GM19025 (cell line): ENCODE measurements around the gene NPPC.
"Not testable (repeated sequence)": the region's sequence is repeated elsewhere in the genome, so short reads cannot be mapped to it uniquely, and the experiment has no call there.

Source experiments
- ATAC-seq: cut with Tn5 transposase; IDR thresholded peaks from one replicate; pipeline ENCODE4 v1.9.1; 2021; ENCODE audit warnings: mild to moderate bottlenecking, low read depth, moderate library complexity; ENCODE audit not compliant: unreplicated experiment

NPPC gene, protein sequence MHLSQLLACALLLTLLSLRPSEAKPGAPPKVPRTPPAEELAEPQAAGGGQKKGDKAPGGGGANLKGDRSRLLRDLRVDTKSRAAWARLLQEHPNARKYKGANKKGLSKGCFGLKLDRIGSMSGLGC

DNA sequence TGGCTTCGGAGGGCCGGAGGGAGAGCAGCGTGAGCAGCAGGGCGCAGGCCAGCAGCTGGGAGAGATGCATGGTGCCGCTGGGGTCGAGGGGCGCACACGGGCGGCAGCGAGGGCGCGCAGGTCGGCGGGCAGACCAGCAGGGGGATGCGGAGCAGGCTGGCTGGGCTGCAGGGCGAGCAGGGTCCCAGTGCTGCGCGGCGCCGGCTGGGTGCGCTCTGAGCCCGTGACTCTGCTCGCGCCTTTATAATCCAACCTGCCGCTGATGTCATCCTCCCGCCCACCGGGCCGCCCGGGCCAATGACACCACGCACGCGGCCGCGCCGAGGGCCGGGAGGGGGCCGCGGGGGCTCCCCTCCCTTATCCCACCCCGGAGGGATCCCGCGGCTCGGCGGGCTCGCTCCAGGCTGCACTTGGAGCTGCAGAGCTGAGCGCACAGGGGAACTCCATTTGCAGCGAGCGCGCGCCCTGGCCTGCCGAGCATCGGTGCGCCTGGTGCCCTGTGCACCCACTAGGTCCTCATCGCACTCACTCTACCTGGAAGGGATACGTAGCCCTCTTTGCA lies at the start of gene NPPC:
NPPC (minus strand) TSS at position 217 of the 562 bp plus-strand sequence; CDS start at position 70, 147 bp downstream.
- peak; percentile 44 for ATAC-seq

DNA sequence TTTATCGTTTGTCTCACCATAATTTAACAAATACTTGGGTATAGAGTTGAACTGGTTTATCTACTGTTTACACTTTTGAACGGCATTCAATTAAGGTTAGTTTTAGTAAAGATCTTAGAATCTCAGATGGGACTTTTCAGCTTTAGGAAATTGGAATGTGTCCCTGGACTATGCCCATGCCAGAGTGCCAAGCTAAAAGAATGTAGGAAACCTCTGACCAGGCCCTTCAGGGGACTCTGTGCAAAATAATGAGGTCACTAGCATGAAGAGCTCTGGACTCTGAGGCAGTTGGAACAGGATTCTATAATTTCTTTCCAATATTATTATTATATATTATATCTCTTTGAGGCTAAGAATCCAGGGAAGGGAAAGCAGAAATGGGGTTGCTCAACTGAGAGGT lies 48.8 kb upstream of the NPPC start:
- ATAC-seq = no peak

DNA sequence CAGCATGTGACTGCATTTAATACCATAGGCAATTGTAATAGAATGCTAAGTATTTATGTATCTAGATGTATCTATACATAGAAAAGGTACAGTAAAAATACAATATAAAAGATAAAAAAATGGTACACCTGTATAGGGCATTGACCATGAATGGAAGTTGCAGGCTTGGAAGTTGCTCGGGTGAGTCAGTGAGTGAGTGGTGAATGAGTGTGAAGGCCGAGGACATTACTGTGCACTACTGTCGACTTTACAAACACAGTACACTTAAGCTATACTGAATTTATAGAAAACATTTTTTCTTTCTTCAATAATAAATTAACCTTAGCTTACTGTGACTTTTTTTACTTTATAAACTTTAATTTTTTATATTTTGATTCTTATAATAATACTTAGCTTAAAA lies 44.3 kb upstream of the NPPC start:
- no peak for ATAC-seq

DNA sequence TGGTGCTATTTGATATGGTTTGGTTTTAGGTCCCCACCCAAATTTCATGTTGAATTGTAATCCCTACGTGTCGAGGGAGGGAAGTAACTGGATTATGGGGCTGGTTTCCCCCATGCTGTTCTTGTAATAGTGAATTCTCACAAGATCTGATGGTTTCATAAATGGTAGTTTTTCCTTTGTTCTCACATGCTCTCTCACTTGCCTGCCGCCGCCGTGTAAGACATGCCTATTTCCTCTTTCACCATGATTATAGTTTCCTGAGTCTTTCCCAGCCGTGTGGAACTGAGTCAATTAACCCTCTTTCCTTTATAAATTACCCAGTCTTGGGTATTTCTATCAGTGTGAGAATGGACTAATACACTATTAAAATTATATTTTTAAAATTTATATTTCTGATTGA lies 42.6 kb upstream of the NPPC start:
- ATAC-seq = no peak

DNA sequence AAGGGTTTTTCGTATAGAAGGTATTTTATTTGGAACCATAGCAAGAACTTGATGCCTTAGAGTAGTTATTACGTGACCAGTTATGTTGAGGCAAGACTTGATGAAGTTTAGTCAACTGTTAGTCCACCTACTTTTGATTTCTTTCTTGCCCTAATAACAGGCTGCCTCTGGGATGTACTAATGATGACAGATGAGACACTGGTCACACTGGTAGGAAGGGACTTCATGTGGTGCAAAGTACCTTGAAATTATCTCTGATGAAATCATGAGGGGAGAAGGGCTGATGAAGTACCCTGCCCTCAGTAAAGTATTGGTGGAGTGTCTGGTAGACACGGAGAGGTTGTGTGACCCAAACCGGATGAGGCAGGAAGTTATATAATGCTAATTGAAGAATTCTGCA lies 40.7 kb upstream of the NPPC start:
- no peak for ATAC-seq

DNA sequence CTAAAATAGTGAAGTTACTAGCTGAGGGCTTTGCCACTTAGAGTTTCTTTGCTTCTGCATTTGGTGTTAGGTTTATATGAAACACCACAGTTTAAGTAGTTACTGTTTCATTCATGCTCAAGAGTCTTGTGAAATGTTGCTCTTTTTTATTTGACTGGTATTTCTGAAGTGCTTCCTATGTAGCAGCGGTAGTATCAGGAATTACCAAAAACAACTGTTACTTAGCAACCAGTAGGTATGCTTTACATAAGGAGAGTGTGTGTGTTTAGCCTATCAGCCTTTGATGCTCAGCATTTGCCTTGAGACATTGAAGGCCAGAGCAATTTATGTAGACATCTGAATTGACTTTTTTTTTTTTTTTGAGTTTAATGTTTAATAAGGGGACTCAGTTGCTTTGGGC lies 38.9 kb upstream of the NPPC start:
- ATAC-seq = no peak

DNA sequence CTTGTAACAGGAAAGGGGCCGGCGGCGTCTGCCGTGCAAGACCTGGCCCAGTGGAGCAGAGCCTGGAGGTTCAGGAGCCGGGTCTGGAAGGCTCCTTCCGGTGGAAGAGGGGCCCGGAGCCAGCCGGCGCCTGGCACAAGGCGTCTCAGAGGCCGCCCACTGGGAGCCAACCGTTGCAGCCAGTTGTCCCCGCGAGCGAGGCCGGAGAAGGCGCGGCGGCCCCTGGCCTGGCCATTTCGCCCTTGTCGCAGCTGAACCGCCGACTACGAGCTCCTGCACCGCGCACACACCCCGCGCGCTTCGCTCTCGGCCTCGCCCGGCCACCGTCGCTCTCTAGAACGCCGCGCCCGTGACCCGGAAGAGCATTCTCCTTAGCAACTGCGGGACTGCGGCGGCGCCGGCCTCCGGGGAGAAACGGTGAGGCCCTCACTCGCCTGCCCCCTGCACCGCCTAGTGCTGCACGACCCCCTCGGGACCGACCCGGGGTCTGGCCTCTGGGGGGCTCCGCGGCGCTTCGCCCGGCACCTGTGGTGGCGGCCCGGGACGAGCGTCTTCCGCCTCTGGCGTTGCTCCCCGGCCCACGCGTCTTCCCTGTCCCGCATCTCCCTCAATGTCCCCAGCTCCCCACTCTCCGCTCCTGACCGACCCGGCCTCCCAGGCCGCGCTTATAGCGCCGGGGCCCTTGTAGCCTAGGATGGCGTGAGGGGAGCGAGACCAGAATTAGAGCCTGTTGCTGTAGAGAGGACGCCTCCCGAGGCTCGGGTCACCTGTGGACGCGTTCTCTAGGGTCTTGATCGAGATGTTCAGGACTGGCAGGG lies 35.4 kb upstream of the NPPC start, which contains the start of gene DIS3L2:
DIS3L2 (plus strand) TSS at position 365 of the 818 bp plus-strand sequence. CDS start 53,215 bp downstream, outside the sequence.
- peak; percentile 97 for ATAC-seq

DNA sequence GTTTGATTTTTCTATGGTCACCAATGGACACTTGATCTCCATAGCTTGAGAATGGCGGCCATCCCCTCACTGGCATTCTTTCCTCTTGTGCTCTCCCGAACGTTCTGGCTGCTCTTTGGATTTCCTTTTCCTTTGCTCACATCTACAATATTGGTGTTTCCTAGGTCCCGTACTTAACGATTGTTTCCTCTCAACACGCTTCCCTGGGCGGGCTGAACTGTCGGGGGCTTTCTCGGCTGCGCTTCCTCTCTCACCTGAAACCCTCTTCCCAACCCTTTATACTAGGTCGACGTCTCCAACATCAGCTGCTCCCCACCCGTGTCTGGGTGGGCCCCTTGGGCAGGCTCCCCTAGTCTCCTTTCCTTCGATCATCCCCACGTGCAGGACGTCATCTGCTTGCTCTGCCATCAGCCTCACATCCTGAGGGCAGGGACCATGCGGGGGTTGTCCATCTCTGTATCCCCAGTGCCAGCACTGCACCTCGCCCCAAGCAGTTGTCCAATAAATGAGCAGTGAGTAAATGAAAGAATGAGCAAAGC lies 34.7 kb upstream of the NPPC start:
- no peak for ATAC-seq

DNA sequence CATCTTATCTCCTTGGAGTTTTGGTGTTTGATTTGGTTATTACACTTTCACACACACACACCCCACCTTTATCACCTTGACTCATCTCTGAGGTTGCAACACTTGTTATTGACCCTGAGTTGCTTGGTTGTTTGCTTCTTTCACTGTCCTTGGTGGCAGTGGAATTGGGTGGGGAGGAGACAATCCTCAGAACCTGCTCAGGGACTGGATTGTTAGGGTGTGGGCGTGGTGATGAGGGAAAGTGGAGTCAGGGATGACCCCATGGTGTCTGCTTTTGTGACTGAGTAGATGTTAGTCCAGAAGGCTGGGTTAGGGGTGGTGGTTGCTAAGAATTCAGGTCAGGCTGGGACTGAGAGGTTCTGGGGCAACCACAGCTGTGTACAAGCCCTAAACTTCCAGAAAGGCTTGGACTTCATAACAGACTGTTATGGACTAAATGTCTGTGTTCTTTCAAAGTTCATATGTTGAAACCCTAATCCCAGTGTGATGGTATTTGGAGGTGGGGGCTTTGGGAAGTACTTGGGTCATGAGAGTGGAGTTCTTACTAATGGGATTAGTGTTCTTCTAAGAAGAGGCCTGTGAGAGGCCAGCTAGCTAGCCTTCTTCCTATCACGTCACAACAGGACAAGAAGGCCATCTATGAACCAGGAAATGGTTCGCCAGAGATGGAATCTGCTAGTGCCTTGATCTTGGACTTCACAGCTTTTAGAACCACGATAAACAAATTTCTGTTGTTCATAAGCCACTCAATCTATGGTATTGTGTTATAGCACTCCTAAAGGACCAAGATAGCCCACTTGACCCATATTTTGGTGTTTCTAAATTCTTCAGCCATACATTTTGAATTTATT lies 31.9 kb upstream of the NPPC start:
- ATAC-seq = no peak

DNA sequence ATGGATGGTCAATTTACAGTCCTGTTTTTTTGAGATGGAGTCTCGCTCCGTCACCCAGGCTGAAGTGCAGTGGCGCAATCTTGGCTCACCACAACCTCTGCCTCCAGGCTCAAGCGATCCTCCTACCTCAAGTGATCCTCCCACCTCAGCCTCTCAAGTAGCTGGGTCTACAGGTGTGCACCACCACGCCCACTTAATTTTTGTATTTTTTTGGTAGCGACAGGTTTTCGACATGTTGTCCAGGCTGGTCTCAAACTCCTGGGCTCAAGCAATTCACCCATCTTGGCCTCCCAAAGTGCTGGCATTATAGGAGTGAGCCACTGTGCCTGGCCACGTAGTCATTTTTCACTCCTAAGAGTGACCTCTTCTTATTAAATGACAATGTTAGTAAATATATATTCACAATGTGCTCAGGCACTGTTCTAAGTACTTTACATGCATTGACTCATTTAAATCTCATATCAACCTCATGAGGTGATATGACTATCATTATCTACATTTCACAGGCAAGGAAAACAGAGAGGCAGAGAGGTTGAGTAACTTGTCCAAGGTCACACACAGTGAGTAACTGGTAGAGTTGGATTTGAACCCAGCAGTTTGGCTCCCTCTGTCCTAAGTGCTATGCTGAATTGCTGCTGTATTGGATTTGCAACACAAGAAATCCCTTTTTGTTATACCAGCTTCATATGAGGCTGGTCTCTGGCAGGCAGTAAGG lies 29.7 kb upstream of the NPPC start:
- ATAC-seq = no peak

DNA sequence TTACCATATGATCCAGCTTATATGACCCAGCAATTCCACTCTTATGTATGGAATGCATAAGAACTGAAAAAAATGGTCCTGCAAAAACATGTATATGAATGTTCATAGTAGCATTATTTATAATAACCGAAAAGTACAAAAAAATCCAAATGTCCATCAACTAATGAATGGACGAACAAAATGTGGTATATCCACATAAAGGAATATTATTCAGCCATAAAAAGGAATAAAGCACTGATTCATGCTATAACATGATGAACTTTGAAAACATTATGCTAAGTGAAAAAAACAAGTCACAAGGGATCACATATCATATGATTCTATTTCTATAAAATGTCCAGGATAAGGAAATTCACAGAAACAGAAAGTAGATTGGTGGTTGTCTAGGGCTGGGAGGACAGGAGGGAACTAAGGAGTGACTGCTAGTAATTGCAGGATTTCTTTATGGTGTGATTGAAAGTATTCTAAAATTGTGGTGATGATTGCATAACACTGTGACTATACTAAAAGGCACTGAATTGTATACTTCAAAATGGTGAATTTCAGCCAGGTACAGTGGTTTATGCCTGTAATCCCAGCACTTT lies 25.3 kb upstream of the NPPC start:
- ATAC-seq = no peak

DNA sequence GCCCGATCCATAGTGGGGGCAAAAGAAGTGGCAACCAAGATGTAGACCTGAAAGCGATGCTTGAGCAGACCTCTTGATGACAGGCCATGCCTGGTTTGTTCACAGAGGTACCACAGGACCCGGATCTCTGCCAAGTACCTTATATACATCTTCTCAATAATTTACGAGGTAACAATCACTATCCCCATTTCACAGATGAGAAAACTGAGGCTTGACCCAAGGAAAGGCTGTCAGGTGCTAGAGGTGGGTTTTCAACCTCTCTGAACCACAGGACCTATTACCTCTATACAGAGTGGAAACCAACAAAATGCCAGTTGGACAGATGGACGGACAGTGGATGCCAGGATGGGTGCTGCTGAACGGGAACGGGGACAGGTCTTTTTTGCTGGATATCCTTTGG lies 21.5 kb upstream of the NPPC start:
- ATAC-seq = no peak

DNA sequence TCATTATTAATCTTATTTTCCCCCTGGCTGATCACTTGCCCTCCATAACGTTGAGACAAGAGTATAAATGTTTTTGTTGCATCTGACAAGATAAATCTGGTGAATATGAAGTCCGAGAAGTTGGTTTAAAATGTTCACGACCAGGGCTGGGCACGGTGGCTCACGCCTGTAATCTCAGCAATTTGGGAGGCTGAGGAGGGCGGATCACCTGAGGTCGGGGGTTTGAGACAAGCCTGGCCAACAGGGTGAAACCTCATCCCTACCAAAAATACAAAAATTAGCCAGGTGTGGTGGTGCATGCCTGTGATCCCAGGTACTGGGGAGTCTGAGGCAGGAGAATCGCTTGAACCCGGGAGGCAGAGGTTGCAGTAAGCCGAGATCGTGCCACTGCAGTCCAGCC lies 20.9 kb upstream of the NPPC start:
- ATAC-seq = not testable (repeated sequence)

DNA sequence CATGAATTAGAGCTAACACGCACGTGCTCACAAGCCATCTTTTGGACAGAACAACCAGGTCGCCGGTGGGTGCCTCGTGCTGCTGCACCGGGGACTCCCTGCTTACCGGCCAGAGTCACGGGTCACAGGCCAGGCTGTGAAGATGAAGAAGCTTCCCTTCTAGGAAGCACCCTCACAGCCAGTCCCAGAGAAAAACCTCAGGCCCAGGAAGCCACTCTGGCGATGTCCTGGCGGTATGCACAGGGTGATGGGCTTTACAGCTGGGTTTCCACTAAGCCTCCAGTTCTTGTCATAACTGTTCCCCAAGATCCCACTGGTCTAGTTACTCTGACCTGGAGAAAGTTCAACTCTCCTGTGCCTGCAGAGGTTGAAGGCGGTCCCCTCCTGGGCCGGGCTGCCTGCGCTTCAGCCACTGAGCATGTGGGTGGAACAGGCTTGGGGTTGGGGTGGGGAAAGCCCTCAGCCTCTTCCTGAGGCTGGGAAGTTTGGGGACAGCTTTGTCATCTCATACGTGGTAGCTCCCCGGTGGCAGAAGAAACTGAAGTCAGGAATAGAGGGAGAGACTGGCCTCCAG lies 20.1 kb upstream of the NPPC start:
- no peak for ATAC-seq

DNA sequence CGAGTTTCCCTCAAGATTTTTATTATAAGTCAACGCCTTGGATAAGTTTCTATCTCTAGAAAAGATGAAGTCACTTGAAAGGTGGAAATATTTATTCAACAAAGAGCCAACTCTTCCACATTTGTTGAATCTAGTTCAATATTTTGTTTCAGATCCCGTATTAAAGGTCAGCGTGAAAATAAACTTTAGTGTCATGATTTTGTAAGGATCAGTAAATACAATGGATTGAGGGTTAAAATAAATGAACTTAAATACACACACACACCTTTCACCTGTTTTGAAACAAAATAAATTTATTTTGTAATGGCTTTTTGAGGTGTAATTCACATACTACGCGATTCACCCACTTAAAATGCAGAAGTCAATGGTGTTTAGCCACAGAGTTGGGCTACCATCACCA lies 16.0 kb upstream of the NPPC start:
- no peak for ATAC-seq

DNA sequence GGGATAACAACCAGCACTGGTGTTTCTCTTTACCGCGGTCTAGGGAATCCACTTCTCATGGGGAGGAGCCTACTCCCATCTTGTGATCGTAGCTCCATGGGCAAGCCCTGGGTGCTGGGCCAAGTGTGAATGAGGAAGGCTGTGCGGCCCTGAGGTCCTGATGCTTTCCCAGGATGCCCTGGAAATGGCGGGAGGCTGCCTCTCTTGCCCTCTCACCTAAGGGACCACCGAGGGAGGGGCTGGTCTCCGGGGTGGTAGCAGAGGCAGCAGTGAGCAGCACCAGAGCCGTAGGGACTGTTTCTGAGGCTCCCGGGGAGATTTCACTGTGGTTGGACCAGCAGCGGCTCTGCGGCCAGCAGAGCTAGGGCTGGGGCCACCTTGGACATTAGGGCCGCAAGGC lies 15.5 kb upstream of the NPPC start:
- ATAC-seq = no peak

DNA sequence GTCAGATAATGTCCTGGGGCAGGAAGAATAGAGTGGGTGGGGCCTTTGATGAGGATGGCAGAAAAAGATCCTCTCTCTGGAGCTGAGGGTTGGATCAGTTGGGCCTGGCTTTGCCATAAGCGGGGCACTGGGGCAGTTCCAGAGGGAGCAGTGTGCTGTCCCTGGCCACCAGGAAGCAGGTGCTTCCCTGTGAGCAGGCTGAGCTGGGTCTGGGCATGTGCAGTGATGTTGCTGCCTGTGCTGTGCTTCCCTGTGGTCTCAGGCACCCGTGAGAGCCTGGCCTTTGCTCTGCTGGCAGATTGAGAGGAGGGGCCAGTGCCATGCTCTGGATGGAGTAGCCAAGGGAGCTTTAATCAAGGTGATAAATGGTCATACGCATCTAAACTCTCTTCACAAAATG lies 14.6 kb upstream of the NPPC start:
- ATAC-seq = no peak

DNA sequence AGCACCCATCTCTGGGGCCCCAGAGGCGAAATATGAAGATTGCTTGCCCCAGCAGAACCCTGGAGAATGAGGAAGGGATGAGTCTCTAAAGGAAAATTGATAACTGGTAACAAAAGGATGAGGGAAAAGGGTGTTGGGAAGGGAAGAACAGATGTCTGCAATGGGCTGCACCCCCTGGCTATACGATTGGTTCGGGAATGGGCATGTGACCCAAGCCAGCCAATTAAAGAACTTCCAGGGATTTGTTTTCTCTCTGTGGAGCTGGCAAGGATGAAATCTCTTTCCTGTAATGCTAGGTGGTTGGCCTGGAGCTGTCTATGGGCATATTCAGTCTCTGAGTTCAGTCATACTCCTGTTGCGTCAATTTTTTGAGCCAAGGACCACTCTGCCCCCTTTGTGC lies 12.8 kb upstream of the NPPC start:
- ATAC-seq = no peak

DNA sequence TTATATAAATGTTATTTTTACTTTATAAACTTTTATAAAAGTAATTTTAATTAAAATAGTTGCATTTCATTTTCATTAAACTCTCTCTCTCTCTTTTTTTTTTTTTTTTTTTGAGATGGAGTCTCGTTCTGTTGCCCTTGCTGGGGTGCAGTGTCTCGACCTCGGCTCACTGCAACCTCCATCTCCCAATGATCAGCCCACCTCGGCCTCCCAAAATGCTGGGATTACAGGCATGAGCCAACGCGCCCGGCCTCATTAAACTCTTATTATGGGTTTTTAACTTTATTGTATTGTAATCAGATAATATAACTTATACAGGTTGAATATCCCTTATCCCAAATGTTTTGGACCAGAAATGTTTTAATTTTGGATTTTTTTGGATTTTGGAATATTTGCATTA lies 10.9 kb upstream of the NPPC start:
- ATAC-seq = no peak
